ENCODE measurements around the gene ACOT4.

GRCh38 chr14:73594491-73594890 lies 2.8 kb downstream of the ACOT4 start:
- TF ChIP-seq CTCF (IDR thresholded peaks at IDR 0.05) (no peak), POLR2A (IDR thresholded peaks at IDR 0.05) (no peak), EP300 (IDR thresholded peaks at IDR 0.05) (no peak)

Data from ovary (tissue), 3 donors.